Peyer's patch (tissue), 4 donors: ENCODE measurements around the gene KLHL22. TPM values are rescaled to one million over a fixed set of nuclear protein-coding genes. Genes with fewer than 3 reads are reported as not detected.
"Not testable (repeated sequence)": the region's sequence is repeated elsewhere in the genome, so short reads cannot be mapped to it uniquely, and the experiment has no call there.

Experiments
- DNase-seq, 3 donors: peaks; one replicate each; pipeline ENCODE4 v3.0.0-alpha.2; 2017 to 2019
- H3K27ac ChIP-seq, 4 donors: fragments of 200-600 bp; sonication (generic); one replicate each; pipeline ENCODE4 v1.5.1; 2016 to 2019
- H3K27me3 ChIP-seq, 2 donors: fragments of 200-600 bp; sonication (generic); one replicate each; pipeline ENCODE4 v1.5.1; 2019
- H3K36me3 ChIP-seq, 3 donors: fragments of 200-600 bp; sonication (generic); one replicate each; pipeline ENCODE4 v1.5.1; 2016 to 2019
- H3K4me1 ChIP-seq, 4 donors: fragments of 200-600 bp; sonication (generic); one replicate each; pipeline ENCODE4 v1.5.1; 2016 to 2019
- H3K4me3 ChIP-seq, 4 donors: fragments of 200-600 bp; sonication (generic); 1 replicate in 3 of 4; 2 replicates in 1 of 4; pipeline ENCODE4 v1.5.1; 2016 to 2019; ENCODE audit warnings: mild to moderate bottlenecking in 1 of 4
- H3K9me3 ChIP-seq, 4 donors: fragments of 200-600 bp; sonication (generic); one replicate each; pipeline ENCODE4 v1.5.1; 2016 to 2019; ENCODE audit warnings: mild to moderate bottlenecking in 1 of 4
- POLR2A ChIP-seq, 2 donors: fragments of 450-650 bp; IDR thresholded peaks; one replicate each; pipeline ENCODE4 v1.5.1; 2017; ENCODE audit warnings: antibody characterized with exemption in 2 of 2, mild to moderate bottlenecking in 2 of 2, moderate library complexity in 2 of 2
- total RNA-seq, 4 donors: library from RNA; depleted of rRNA; stranded (reverse); fragments of >200 nt; gene quantifications; one replicate each; pipeline ENCODE4 v1.1.0, GENCODE V29; 2016
- TF ChIP-seq, protein P1 (sequence below), 6 experiments: fragments of 450-650 bp in 4 of 6; fragments of 200-600 bp in 2 of 6; sonication (generic) in 1 of 6; IDR thresholded peaks; one replicate each; pipeline ENCODE4 v1.5.1; 2017 to 2019; ENCODE audit warnings: antibody characterized with exemption in 6 of 6, mild to moderate bottlenecking in 3 of 6, moderate library complexity in 1 of 6

The KLHL22 gene
- total RNA-seq, 4 donors from 2014 or later, result 12.6 to 23.9 (median 19.2) TPM

DNA sequence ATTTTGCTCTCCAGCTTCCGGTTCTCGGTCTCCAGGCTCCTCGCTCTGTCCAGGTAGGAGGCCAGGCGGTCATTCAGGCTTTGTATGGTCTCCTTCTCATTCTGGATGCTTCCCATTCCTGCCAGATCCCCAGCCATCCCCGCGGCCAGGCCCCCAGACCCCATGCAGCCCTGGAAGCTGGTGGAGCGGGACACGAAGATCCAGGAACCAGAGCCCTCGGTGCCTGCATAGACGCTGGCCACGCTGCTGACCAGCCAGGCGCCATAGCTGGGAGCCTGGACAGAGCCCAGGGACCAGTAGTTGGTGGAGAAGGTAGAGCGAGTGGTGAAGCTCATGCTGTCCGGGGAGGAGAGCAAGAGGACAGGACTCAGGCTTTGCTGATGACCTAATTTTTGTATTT is 11.8 kb downstream of the KLHL22 start:
- Histone ChIP-seq H3K9me3 (no peaks in the 10 kb centered on the region), H3K4me1 (no peaks in the 10 kb centered on the region), H3K27me3 (no peaks in the 10 kb centered on the region), H3K36me3 (no peaks in the 10 kb centered on the region), H3K4me3 (no peak overlapping the region), H3K27ac (no peak overlapping the region)
- TF ChIP-seq, protein P1, sequence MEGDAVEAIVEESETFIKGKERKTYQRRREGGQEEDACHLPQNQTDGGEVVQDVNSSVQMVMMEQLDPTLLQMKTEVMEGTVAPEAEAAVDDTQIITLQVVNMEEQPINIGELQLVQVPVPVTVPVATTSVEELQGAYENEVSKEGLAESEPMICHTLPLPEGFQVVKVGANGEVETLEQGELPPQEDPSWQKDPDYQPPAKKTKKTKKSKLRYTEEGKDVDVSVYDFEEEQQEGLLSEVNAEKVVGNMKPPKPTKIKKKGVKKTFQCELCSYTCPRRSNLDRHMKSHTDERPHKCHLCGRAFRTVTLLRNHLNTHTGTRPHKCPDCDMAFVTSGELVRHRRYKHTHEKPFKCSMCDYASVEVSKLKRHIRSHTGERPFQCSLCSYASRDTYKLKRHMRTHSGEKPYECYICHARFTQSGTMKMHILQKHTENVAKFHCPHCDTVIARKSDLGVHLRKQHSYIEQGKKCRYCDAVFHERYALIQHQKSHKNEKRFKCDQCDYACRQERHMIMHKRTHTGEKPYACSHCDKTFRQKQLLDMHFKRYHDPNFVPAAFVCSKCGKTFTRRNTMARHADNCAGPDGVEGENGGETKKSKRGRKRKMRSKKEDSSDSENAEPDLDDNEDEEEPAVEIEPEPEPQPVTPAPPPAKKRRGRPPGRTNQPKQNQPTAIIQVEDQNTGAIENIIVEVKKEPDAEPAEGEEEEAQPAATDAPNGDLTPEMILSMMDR (IDR thresholded peaks at IDR 0.05), result no peak
- no peak for TF ChIP-seq POLR2A (IDR thresholded peaks at IDR 0.05)
- DNase-seq, result no peak

DNA sequence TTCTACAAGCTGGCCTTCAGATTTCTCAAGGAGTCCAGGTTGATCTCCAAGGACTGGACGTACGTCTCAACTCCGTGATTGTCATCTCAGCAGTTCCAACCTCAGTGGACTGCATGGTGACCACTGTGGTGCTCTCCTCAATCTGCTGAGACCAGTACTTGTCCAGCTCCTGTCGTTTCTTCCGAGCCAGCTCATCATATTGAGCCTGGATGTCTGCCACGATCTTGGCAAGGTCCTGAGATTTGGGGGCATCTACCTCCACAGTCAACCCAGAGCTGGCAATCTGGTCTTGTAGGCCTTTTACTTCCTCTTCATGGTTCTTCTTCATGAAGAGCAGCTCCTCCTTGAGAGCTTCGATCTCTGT is 12.5 kb downstream of the KLHL22 start:
- H3K9me3 ChIP-seq, H3K27me3 ChIP-seq, H3K36me3 ChIP-seq, H3K4me1 ChIP-seq, H3K4me3 ChIP-seq, H3K27ac ChIP-seq, DNase-seq: not testable (repeated sequence)

DNA sequence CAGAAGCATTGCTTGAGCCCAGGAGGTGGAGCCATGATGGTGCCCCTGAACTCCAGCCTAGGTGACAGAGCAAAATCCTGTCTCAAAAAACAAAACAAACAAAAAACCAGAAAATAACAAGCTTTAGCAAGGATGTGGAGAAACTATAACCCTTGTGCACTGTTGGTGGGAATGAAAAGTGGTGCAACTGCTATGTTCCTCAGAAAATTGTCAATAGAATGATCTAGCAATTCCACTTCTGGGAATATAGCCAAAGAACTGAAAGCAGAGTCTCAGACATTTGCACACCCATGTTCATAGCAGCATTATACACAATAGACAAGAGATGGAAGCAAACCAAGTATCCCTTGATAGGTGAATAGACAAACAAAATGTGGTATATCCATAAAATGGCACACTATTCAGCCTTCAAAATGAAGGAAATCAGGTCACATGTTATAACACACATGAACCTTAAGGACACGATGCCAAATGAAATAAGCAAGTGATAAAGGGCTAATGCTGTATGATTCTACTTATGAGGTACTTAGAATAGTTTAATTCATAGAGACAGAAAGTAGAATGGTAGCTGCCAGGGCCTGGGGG is 15.9 kb downstream of the KLHL22 start:
- H3K27ac ChIP-seq, result no peak overlapping the region
- H3K9me3 ChIP-seq, result no peaks in the 10 kb centered on the region
- H3K4me3 ChIP-seq, result no peak overlapping the region
- no peak for TF ChIP-seq POLR2A (IDR thresholded peaks at IDR 0.05)
- TF ChIP-seq, protein P1 (IDR thresholded peaks at IDR 0.05), result no peak
- H3K4me1 ChIP-seq, result no peaks in the 10 kb centered on the region
- no peak for DNase-seq
- no peaks in the 10 kb centered on the region for H3K36me3 ChIP-seq
- no peaks in the 10 kb centered on the region for H3K27me3 ChIP-seq

DNA sequence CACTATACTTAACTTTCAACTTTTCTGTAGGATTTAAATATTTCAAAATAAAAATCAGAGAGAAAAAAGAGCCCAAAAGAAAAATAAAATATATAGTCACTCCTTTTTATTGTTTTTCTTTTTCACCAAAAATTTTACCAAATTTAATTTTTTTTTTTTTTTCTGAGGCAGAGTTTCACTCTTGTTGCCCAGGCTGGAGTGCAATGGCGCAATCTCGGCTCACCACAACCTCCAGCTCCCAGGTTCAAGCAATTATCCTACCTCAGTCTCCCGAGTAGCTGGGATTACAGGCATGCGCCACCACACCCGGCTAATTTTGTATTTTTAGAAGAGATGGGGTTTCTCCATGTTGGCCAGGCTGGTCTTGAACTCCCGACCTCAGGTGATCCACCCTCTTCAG is 17.5 kb downstream of the KLHL22 start:
- not testable (repeated sequence) for H3K4me3 ChIP-seq, H3K4me1 ChIP-seq, DNase-seq, H3K36me3 ChIP-seq, H3K27ac ChIP-seq, H3K9me3 ChIP-seq, H3K27me3 ChIP-seq

DNA sequence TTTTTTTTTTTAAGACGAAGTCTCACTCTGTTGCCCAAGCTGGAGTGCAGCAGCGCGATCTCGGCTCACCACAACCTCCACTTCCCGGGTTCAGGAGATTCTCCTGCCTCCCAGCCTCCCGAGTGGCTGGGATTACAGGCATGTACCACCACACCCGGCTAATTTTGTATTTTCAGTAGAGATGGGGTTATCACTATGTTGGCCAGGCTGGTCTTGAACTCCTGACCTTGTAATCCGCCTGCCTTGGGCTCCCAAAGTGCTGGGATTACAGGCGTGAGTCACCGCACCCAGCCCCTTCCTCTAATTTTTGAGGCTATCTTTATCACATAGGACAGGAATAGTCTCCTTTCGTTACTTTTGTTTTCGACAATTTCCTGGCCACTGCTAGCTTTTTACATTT is 20.0 kb downstream of the KLHL22 start:
- not testable (repeated sequence) for H3K4me3 ChIP-seq, H3K9me3 ChIP-seq, DNase-seq, H3K36me3 ChIP-seq, H3K27me3 ChIP-seq, H3K27ac ChIP-seq, H3K4me1 ChIP-seq

DNA sequence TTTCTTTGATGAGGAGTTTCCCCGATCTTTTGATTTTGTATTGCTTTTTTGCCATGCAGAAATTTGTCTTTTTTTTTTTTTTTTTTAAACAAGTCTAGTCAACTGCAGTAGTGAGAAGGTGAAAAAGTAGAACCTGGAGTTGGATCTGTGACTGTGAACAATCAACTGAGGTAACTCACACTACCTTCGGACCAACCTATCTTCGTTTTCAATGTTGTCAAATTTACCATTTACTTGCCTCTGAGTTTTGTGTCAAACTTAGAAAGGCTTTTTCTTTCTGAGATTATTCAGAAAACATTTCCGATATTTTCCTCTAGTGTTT is 20.5 kb downstream of the KLHL22 start:
- no peaks in the 10 kb centered on the region for H3K9me3 ChIP-seq
- H3K4me3 ChIP-seq, result no peak overlapping the region
- H3K4me1 ChIP-seq, result no peaks in the 10 kb centered on the region
- no peaks in the 10 kb centered on the region for H3K36me3 ChIP-seq
- H3K27me3 ChIP-seq, result no peaks in the 10 kb centered on the region
- DNase-seq, result no peak
- TF ChIP-seq POLR2A (IDR thresholded peaks at IDR 0.05), result no peak
- TF ChIP-seq, protein P1 (IDR thresholded peaks at IDR 0.05), result no peak
- no peak overlapping the region for H3K27ac ChIP-seq

DNA sequence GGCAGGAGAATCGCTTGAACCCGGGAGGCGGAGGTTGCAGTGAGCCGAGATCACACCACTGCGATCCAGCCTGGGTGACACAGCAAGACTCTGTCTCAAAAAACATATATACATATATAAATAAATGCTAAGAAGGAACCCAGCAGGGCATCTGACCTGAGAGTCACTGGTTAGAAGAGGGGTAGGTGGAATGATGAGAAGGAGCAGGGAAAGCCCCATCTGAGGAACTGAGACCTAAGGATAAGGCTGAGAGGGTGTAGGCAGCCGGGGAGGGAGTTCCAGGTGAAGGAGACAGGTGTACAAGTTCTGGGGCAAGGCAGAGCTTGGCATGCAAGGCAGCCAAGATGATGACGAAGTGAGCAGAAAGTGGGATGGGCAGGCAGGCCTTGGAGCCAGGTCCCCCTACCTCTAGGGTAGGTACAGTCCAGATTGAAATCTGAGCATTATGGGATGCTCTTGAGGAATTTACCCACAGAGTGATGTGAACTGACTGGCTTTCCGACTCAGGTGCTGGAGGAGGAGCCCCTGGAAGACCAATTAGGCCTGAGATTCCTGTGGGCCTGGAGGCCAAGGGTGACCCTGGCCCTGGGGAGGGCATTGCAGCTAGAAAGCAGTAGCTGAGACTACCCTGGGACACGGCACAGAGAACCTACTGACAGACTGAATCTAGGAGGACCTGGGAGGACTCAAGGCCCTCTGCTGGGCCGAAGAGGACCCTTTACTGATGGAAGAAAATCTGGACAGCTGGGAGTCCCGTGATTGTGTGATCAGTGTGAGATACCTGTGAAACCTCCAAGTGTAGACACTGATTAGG is 22.8 kb downstream of the KLHL22 start:
- no peaks in the 10 kb centered on the region for H3K36me3 ChIP-seq
- TF ChIP-seq, protein P1 (IDR thresholded peaks at IDR 0.05), result no peak
- TF ChIP-seq POLR2A (IDR thresholded peaks at IDR 0.05), result no peak
- no peak for DNase-seq
- H3K4me3 ChIP-seq, result no peak overlapping the region
- H3K4me1 ChIP-seq, result no peaks in the 10 kb centered on the region
- H3K9me3 ChIP-seq, result no peaks in the 10 kb centered on the region
- no peak overlapping the region for H3K27ac ChIP-seq
- no peaks in the 10 kb centered on the region for H3K27me3 ChIP-seq
